ENCODE measurements around the gene DYRK1A.

The DYRK1A gene

DNA sequence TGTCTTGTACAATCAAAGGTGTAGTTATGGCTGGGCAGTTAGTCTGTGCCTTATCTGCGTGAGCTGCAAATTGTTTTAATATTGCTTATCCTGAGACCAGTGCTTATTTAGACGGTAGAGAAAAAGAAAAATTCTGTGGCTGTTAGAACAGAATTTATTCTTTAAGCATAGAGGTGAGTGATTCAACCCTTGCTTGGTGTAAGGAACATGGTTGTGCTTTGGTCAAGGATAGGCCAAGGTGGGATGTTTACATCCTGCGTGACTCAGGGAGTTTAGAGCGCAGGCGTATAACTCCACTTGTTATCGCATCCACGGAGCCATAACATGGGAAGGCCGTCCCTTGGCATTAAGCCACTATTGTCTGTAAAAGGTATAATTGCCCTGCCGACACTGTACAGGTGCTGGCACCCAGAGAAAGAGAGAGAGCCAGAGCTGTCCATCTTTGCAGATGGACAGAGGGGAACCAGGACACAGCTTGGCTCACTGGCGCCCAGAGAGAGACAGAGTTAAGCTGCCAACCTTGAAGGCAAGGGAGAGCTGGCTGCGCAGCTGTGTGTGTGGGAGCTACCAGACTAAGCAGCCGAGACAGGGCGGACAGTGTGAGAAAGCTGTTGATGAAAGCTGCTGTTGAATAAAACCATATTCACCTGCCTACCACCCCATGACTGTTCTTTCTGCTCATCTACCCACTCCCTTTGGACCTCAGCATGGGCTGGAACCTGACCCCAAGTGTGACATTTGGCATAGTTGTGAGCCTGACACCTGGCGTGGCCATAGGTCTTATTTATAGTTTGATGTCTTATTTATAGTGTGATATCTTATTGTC lies 200.4 kb downstream of the DYRK1A start:
- no peak overlapping the region for H3K4me3 ChIP-seq (ENCODE audit: low read depth, low read length)
- no peak overlapping the region for H3K27ac ChIP-seq
- H3K27me3 ChIP-seq (ENCODE audit: insufficient read depth, low read depth, severe bottlenecking): no peaks in the 10 kb centered on the region
- no peak for DNase-seq
- TF ChIP-seq, protein P1, sequence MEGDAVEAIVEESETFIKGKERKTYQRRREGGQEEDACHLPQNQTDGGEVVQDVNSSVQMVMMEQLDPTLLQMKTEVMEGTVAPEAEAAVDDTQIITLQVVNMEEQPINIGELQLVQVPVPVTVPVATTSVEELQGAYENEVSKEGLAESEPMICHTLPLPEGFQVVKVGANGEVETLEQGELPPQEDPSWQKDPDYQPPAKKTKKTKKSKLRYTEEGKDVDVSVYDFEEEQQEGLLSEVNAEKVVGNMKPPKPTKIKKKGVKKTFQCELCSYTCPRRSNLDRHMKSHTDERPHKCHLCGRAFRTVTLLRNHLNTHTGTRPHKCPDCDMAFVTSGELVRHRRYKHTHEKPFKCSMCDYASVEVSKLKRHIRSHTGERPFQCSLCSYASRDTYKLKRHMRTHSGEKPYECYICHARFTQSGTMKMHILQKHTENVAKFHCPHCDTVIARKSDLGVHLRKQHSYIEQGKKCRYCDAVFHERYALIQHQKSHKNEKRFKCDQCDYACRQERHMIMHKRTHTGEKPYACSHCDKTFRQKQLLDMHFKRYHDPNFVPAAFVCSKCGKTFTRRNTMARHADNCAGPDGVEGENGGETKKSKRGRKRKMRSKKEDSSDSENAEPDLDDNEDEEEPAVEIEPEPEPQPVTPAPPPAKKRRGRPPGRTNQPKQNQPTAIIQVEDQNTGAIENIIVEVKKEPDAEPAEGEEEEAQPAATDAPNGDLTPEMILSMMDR (IDR thresholded peaks at IDR 0.05; ENCODE audit: low read depth, low read length): no peak
- no peaks in the 10 kb centered on the region for H3K9me3 ChIP-seq (ENCODE audit: severe bottlenecking)
- no peaks in the 10 kb centered on the region for H3K36me3 ChIP-seq

DNA sequence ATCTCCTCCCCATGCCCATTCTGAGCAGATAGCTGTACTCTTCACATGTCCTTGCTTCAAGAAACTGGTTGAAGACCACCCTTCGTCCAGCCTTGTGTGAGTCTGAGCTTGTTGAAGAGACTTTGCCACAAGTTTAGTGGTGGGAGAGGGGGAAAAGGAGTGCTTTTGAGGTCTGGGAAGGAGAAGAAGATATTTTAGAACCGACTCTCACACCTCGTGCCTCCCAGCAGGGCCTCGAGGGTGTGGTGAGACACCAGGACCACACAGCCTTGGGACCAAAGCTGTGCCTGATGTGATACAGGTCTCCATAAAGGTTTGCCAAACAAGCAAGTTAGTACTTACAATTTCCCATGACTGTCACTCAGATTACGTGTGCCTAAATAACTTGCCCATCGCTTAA lies 201.8 kb downstream of the DYRK1A start:
- Histone ChIP-seq H3K36me3 (no peaks in the 10 kb centered on the region), H3K9me3 (ENCODE audit: severe bottlenecking) (no peaks in the 10 kb centered on the region), H3K27ac (no peak overlapping the region), H3K27me3 (ENCODE audit: insufficient read depth, low read depth, severe bottlenecking) (no peaks in the 10 kb centered on the region), H3K4me3 (ENCODE audit: low read depth, low read length) (no peak overlapping the region)
- DNase-seq: no peak
- TF ChIP-seq, protein P1 (IDR thresholded peaks at IDR 0.05; ENCODE audit: low read depth, low read length): no peak

DNA sequence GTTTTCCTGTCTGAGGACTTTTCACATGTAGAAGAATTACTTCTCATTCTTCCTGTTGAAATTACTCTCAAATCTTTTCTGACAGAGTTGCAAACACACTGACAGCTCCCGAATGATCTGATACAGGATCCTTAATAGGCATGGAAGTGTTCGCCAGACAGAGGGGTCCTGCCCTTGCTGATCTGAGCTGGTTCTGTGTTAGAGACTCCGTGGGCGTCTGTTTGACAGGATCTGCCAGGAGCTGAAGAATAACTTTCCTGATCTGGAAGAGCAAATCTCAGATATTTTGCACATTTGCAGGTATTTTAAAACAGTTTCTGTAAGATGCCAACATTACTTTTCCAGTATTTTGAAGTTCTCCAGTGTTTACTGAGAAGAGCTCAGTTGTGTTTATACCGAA lies 202.3 kb downstream of the DYRK1A start:
- Histone ChIP-seq H3K9me3 (ENCODE audit: severe bottlenecking) (no peaks in the 10 kb centered on the region), H3K27ac (no peak overlapping the region), H3K4me3 (ENCODE audit: low read depth, low read length) (no peak overlapping the region), H3K27me3 (ENCODE audit: insufficient read depth, low read depth, severe bottlenecking) (no peaks in the 10 kb centered on the region), H3K36me3 (no peaks in the 10 kb centered on the region)
- no peak for DNase-seq
- TF ChIP-seq, protein P1 (IDR thresholded peaks at IDR 0.05; ENCODE audit: low read depth, low read length): no peak

DNA sequence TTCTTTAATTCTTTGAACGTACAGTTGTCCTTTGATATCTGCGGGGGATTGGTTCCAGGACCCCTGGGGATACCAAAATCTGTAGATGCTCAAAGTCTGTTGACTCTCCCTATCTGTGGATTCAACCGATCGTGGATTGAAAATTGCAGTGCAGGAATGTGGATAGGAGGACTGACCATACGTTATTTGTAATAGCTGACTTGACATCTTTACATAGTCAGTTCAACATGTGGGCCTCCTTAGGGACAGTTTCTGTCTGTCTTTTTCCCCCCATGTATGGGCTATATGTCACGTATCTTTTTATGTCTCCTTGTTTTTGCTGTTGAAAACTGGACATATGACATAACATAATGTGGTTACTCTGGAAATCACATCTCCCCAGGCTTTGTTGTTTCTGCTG lies 204.9 kb downstream of the DYRK1A start:
- Histone ChIP-seq H3K27ac (no peak overlapping the region), H3K4me3 (ENCODE audit: low read depth, low read length) (no peak overlapping the region), H3K27me3 (ENCODE audit: insufficient read depth, low read depth, severe bottlenecking) (no peaks in the 10 kb centered on the region), H3K9me3 (ENCODE audit: severe bottlenecking) (peaks cover 3% of the 10 kb centered on the region), H3K36me3 (no peaks in the 10 kb centered on the region)
- DNase-seq: no peak
- TF ChIP-seq, protein P1 (IDR thresholded peaks at IDR 0.05; ENCODE audit: low read depth, low read length): no peak

DNA sequence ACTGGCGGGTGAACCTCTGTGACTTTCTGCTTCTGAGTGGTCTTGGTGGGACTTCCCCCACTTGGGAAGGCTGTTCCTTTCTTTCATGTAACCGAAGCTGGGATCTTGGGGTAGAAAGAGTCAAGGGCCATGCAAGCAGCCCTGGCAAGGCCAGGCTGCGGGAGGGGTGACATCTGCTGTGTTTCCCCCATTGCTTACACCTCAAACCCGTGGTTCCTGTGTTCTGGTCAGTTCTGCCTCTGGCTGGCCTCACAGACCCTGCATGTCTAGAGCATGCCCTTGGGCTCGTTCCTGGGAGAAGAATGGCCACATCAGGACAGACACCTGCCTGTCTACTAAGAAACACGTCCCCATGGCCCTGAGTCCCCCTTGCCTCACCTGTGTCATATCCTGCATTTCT lies 207.7 kb downstream of the DYRK1A start:
- TF ChIP-seq, protein P1 (IDR thresholded peaks at IDR 0.05; ENCODE audit: low read depth, low read length): no peak
- H3K9me3 ChIP-seq (ENCODE audit: severe bottlenecking): peaks cover 15% of the 10 kb centered on the region

DNA sequence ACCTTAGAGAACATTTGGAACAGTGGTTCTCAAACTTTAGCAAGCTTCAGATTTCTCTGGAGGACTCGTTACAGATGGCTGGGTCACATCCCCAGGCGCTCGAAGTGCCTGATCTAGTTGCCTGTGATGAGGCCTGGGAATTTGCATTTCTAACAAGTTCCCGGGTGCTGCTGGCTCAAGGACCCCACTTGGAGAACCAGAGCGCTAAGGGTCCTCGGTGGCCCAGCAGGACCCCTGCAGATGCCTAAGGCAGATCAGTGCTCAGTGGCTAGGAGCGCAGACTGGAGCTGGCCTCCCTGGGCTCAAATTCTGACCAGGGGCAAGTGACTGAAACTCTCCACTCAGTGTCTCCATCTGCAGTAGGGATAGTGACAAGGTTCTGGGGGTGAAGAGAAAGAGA lies 208.2 kb downstream of the DYRK1A start:
- Histone ChIP-seq H3K27me3 (ENCODE audit: insufficient read depth, low read depth, severe bottlenecking) (no peaks in the 10 kb centered on the region), H3K4me3 (ENCODE audit: low read depth, low read length) (no peak overlapping the region), H3K9me3 (ENCODE audit: severe bottlenecking) (peaks cover 19% of the 10 kb centered on the region), H3K36me3 (no peaks in the 10 kb centered on the region), H3K27ac (no peak overlapping the region)
- TF ChIP-seq, protein P1 (IDR thresholded peaks at IDR 0.05; ENCODE audit: low read depth, low read length): no peak
- DNase-seq: no peak

More for the DNA sequence above, 207.7 kb downstream of the DYRK1A start:
- no peak for DNase-seq
- Histone ChIP-seq H3K27ac (no peak overlapping the region), H3K36me3 (no peaks in the 10 kb centered on the region), H3K27me3 (ENCODE audit: insufficient read depth, low read depth, severe bottlenecking) (no peaks in the 10 kb centered on the region), H3K4me3 (ENCODE audit: low read depth, low read length) (no peak overlapping the region)
